Activated CD8-positive, alpha-beta memory T cell treated with anti-CD3 and anti-CD28 coated beads, Interleukin-2, amount 10 ng/mL, durations not matched to agents 7 days and 5 days (primary cell): ENCODE data around the gene PPIH. TPM values are rescaled to one million over a fixed set of nuclear protein-coding genes. Genes with fewer than 3 reads are reported as not detected.
"Not testable (repeated sequence)": the region's sequence is repeated elsewhere in the genome, so short reads cannot be mapped to it uniquely, and the experiment has no call there.

Source experiments
- ATAC-seq: fragments of 150-1000 bp; cut with Tn5 transposase; one replicate; pipeline ENCODE4 v1.10.0; 2021; ENCODE audit warnings: moderate library complexity
- CTCF ChIA-PET: fragments of 350-600 bp; sonication (Branson Sonifier 250); formaldehyde crosslinking; loops from one replicate; lab custom pipeline; 2021; ENCODE audit warnings: antibody characterized with exemption; lab: Charles Lee
- DNase-seq: peaks from one replicate; pipeline ENCODE4 v3.0.0-alpha.2; 2020
- H3K27ac Mint-ChIP-seq: one replicate; pipeline ENCODE4 v1.8.0; 2021; ENCODE audit warnings: mild to moderate bottlenecking, mixed read lengths
- H3K27me3 Mint-ChIP-seq: one replicate; pipeline ENCODE4 v1.8.0; 2021; ENCODE audit warnings: mixed read lengths
- H3K36me3 Mint-ChIP-seq: one replicate; pipeline ENCODE4 v1.8.0; 2021; ENCODE audit warnings: mild to moderate bottlenecking, mixed read lengths
- H3K4me1 Mint-ChIP-seq: one replicate; pipeline ENCODE4 v1.8.0; 2021; ENCODE audit warnings: mixed read lengths
- H3K4me3 Mint-ChIP-seq: one replicate; pipeline ENCODE4 v1.8.0; 2021; ENCODE audit warnings: mild to moderate bottlenecking, moderate library complexity, mixed read lengths
- H3K9me3 Mint-ChIP-seq: one replicate; pipeline ENCODE4 v1.8.0; 2022; ENCODE audit warnings: low read depth, mixed read lengths
- total RNA-seq, 2 experiments: library from RNA; stranded (reverse); gene quantifications; one replicate each; pipeline ENCODE4 v1.2.3, GENCODE V29; 2021

PPIH gene
- total RNA-seq = 100 to 1,000 TPM in 1 of 2 experiments, 10 to 100 TPM in 1; 93.7 to 104 TPM

DNA sequence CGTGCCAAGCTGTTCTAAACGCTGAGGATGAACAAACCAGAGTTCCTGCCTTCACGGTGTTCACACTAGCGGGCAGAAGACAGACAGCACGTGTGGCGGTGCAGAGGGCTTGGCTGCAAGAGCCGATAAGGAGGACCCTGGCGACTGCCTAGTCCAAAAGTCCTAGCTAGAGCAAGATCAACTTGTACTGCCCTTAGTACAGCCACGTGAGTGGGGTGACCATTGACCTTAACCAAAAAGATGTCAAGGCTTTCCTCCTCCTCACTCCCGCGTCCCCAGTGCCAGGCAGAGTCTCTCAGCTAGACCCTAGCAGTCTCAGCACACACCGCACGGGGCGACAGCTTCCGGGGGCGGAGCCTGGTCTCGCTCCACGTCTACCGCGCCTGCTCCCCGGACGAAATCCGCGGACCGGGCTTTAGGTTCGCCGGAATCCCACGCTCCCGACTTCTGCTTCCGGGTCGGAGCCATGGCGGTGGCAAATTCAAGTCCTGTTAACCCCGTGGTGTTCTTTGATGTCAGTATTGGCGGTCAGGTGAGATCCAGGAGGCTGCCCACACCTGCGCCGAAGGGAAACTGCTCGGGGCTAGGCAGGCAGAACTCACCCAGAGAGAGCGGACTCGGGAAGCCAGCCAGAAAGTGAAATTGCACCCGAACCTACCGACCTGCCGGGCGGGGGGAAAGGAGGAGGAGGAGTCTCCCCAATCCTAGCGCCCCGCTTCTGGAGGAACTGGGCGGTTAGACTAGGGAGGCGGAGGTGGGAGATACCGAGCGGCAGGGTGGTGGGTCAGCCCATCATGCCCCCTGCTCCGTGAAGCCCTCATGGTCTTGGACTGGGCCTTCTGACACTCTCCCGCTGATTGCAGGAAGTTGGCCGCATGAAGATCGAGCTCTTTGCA lies at the start of gene PPIH:
Gene PPIH, plus strand, starts transcription at position 443 of the 896 bp plus-strand sequence. Its CDS starts 24 bp downstream, at position 467.
- CTCF ChIA-PET = interaction anchor here (0.9 to 2.5 kb wide), 6 partner anchors 21 to 108 kb away, joined by 3 to 9 read pairs (median 7); partner anchors contain the start of genes C1orf50, P3H1 and YBX1
- H3K27me3 Mint-ChIP-seq = no peaks in the 10 kb centered on the region
- no peaks in the 10 kb centered on the region for H3K9me3 Mint-ChIP-seq
- H3K4me1 Mint-ChIP-seq = peaks cover 45% of the 10 kb centered on the region
- DNase-seq (peak; percentile 97), ATAC-seq (peak; percentile 98)
- peaks cover 22% of the 10 kb centered on the region for H3K36me3 Mint-ChIP-seq
- peak within 1 kb of the TSS; percentile 93 for H3K4me3 Mint-ChIP-seq
- H3K27ac Mint-ChIP-seq = peak within 1 kb of the TSS; percentile 98

GRCh38 chr1:42613803-42614131 lies 44.5 kb upstream of the PPIH start:
- no peak for DNase-seq
- no peaks in the 10 kb centered on the region for H3K27me3 Mint-ChIP-seq
- CTCF ChIA-PET = no interaction called here
- ATAC-seq = no peak
- peaks cover 1% of the 10 kb centered on the region for H3K36me3 Mint-ChIP-seq
- H3K4me3 Mint-ChIP-seq = no peak overlapping the region
- H3K4me1 Mint-ChIP-seq = peaks cover 5% of the 10 kb centered on the region
- H3K9me3 Mint-ChIP-seq = no peaks in the 10 kb centered on the region
- H3K27ac Mint-ChIP-seq = no peak overlapping the region

- Mint-ChIP-seq H3K27ac (no peak overlapping the region), H3K4me3 (no peak overlapping the region), H3K36me3 (peaks cover 1% of the 10 kb centered on the region), H3K9me3 (no peaks in the 10 kb centered on the region), H3K4me1 (peaks cover 5% of the 10 kb centered on the region), H3K27me3 (peaks cover 2% of the 10 kb centered on the region)
- ATAC-seq = no peak
- DNase-seq = no peak
- CTCF ChIA-PET = no interaction called here
Measured at GRCh38 chr1:42618866-42619265, 39.4 kb upstream of the PPIH start.

DNA sequence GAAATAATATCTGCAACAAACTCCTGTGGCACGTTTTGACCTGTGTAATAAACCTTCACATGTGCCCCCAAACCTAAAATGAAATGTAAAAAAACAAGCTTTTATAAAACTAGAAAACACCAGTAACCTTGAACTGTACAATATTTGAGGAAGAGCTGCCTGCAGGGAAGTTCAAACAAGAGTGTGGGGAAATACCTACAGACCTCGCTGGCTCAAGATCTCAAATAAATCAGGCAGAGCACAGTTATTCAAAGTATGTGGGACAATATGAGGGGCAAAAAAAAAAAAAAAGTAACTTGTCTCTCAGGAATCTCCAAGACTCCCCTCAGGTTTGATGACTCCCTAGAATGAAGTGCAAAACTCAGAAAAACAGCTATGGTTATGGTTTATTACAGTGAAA lies 37.9 kb upstream of the PPIH start:
- Mint-ChIP-seq H3K4me3 (no peak overlapping the region), H3K27ac (no peak overlapping the region), H3K27me3 (peaks cover 13% of the 10 kb centered on the region), H3K4me1 (peaks cover 5% of the 10 kb centered on the region), H3K9me3 (no peaks in the 10 kb centered on the region), H3K36me3 (no peaks in the 10 kb centered on the region)
- no peak for DNase-seq
- CTCF ChIA-PET = no interaction called here
- ATAC-seq = no peak

DNA sequence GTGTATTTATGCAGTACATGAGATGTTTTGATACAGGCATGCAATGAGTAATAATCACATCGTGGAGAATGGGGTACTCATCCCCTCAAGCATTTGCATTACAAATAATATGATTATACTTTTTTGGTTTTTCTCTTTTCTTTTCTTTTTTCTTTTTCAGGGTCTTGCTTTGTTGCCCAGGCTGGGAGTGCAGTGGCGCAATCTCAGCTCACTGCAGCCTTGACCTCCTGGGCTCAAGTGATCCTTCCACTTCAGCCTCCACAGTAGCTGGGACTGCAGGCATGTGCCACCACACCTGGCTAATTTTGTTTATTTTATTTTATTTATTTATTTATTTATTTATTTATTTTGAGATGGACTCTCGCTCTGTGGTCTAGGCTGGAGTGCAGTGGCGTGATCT lies 37.0 kb upstream of the PPIH start:
- H3K36me3 Mint-ChIP-seq, CTCF ChIA-PET, H3K9me3 Mint-ChIP-seq, H3K4me1 Mint-ChIP-seq, ATAC-seq, H3K4me3 Mint-ChIP-seq, DNase-seq, H3K27ac Mint-ChIP-seq: not testable (repeated sequence)
- peaks cover 15% of the 10 kb centered on the region for H3K27me3 Mint-ChIP-seq

DNA sequence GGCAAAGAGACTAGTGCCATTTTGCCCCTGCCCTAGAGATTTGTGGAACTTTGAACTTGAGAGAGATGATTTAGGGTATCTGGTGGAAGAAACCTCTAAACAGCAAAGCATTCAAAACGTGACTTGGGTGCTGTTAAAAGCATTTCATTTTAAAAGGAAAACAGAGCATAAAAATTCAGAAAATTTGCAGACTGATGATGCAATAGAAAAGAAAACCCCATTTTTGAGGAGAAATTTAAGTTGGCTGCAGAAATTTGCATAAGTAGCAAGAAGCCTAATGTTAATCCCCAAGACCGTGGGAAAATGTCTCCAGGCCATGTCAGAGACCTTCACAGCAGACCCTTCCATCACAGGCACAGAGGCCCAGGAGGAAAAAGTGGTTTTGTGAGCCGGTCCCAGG lies 31.0 kb upstream of the PPIH start:
- H3K4me3 Mint-ChIP-seq, ATAC-seq, H3K27ac Mint-ChIP-seq, CTCF ChIA-PET, H3K4me1 Mint-ChIP-seq, H3K36me3 Mint-ChIP-seq, DNase-seq, H3K9me3 Mint-ChIP-seq: not testable (repeated sequence)
- H3K27me3 Mint-ChIP-seq = peaks cover 19% of the 10 kb centered on the region

- Mint-ChIP-seq H3K9me3 (no peaks in the 10 kb centered on the region), H3K4me1 (no peaks in the 10 kb centered on the region), H3K27me3 (no peaks in the 10 kb centered on the region), H3K36me3 (no peaks in the 10 kb centered on the region), H3K4me3 (no peak overlapping the region), H3K27ac (no peak overlapping the region)
- CTCF ChIA-PET = no interaction called here
- ATAC-seq = no peak
- DNase-seq = no peak
Measured at GRCh38 chr1:42639116-42639515, 19.1 kb upstream of the PPIH start.

- CTCF ChIA-PET = no interaction called here
- H3K36me3 Mint-ChIP-seq = peaks cover 5% of the 10 kb centered on the region
- H3K27me3 Mint-ChIP-seq = peaks cover 2% of the 10 kb centered on the region
- H3K9me3 Mint-ChIP-seq = peaks cover 2% of the 10 kb centered on the region
- ATAC-seq = no peak
- H3K4me3 Mint-ChIP-seq = no peak overlapping the region
- DNase-seq = no peak
- H3K4me1 Mint-ChIP-seq = no peaks in the 10 kb centered on the region
- H3K27ac Mint-ChIP-seq = no peak overlapping the region
Measured at GRCh38 chr1:42646056-42646455, 12.2 kb upstream of the PPIH start.

- H3K4me1 Mint-ChIP-seq = peaks cover 41% of the 10 kb centered on the region
- ATAC-seq (no peak), DNase-seq (no peak)
- no peaks in the 10 kb centered on the region for H3K9me3 Mint-ChIP-seq
- no peaks in the 10 kb centered on the region for H3K27me3 Mint-ChIP-seq
- peak overlapping the region; percentile 98 for H3K27ac Mint-ChIP-seq
- H3K4me3 Mint-ChIP-seq = peak overlapping the region; percentile 93
- CTCF ChIA-PET = interaction anchor here (1.2 to 2.5 kb wide), 4 partner anchors 22 to 109 kb away, joined by 3 to 8 read pairs (median 5); partner anchors contain the start of genes C1orf50 and P3H1
- H3K36me3 Mint-ChIP-seq = peaks cover 21% of the 10 kb centered on the region
Measured at GRCh38 chr1:42657201-42657600, 1.0 kb upstream of the PPIH start.

DNA sequence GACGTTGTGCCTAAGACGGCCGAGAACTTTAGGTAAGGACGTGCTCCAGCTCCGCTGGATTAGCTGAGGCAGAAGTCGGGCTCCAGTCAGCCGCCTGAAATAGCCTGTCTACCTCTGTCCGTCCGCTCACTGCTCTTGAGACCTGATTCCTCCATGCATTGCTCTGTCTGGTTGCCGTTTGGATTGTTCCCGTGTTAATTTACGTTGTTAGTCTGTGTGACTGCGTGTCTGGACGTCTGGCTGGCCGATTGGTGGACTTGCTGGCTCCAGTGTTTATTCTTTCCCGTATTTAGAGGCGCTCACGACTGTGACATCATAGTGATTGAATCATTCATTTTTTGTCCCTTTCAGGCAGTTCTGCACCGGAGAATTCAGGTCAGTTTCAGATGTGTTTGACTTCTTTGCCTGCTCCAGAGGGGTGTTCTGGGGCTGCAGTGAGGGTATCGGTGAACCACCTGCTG lies 684 bp downstream of the PPIH start:
- H3K9me3 Mint-ChIP-seq = no peaks in the 10 kb centered on the region
- H3K4me1 Mint-ChIP-seq = peaks cover 48% of the 10 kb centered on the region

DNA sequence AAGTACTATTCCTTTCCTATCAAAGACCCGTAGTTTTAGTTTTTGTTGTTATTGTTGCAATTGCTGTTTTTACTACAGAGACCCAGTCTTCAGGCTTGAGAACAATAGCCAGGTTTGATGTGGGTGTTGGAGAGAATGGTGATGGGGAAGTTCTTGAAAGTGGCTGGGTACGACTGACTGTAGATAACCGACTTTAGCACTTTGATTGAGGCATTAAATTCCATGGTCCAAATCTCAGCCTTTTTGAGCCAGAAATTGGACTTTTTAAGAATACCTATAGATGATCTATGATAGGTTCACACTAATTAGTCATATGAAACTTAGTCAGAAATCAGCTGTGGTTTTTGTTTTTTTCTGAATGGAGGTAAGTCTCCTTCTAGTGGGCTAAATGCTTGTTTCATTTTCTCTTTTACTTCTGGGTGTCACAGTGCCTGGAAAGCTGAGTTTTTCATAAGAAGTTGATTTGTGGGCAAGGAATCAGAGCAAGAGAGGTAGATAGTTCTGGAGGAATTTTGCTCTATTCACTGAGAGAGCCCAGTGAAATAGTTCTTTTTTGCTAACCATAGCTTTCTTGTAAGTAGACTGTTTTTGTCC lies 2.8 kb downstream of the PPIH start:
- Mint-ChIP-seq H3K27me3 (no peaks in the 10 kb centered on the region), H3K36me3 (peaks cover 42% of the 10 kb centered on the region), H3K4me3 (peak overlapping the region; percentile 71), H3K9me3 (no peaks in the 10 kb centered on the region), H3K4me1 (peaks cover 48% of the 10 kb centered on the region), H3K27ac (peak overlapping the region; percentile 94)
- DNase-seq (no peak), ATAC-seq (peak; percentile 42)
- CTCF ChIA-PET = interaction anchor here (0.9 to 1.4 kb wide), 2 partner anchors 11 to 86 kb away, joined by 3 to 4 read pairs; no protein-coding TSS in a partner anchor

More for the DNA sequence above, 684 bp downstream of the PPIH start:
- ATAC-seq = no peak
- H3K27me3 Mint-ChIP-seq = no peaks in the 10 kb centered on the region
- H3K4me3 Mint-ChIP-seq = peak overlapping the region; percentile 93
- no peak for DNase-seq
- H3K27ac Mint-ChIP-seq = peak overlapping the region; percentile 98
- peaks cover 26% of the 10 kb centered on the region for H3K36me3 Mint-ChIP-seq
- CTCF ChIA-PET = interaction anchor here (0.9 to 2.5 kb wide), 5 partner anchors 20 to 108 kb away, joined by 3 to 9 read pairs (median 8); partner anchors contain the start of genes C1orf50, P3H1 and YBX1

DNA sequence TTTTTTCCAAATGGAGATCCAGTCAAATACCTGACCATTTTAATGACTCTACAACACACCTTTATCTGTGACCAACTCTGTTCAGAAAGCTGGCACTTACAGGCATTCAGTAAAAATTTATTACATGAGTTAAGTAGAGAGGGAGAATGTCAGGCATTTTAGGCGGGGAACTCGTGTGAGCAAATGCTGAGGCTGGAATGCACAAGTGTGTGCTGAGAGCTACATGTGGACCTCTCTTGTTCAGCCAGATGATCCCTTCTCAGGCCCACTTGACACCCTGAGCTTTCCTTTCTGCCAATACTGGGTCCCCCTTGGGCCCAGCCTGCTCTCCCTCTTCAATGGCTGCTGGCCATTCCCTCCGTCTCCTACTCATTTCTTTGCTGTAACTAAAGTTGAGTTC lies 11.7 kb downstream of the PPIH start:
- H3K27me3 Mint-ChIP-seq = no peaks in the 10 kb centered on the region
- no peak overlapping the region for H3K27ac Mint-ChIP-seq
- peaks cover 47% of the 10 kb centered on the region for H3K36me3 Mint-ChIP-seq
- DNase-seq (no peak), ATAC-seq (no peak)
- no peaks in the 10 kb centered on the region for H3K9me3 Mint-ChIP-seq
- CTCF ChIA-PET = interaction anchor here (0.9 kb wide), 1 partner anchor 12 kb away, joined by 3 read pairs; the partner anchor contains the start of gene YBX1
- H3K4me1 Mint-ChIP-seq = peaks cover 2% of the 10 kb centered on the region
- no peak overlapping the region for H3K4me3 Mint-ChIP-seq

GRCh38 chr1:42670425-42670824 lies 12.2 kb downstream of the PPIH start:
- H3K36me3 Mint-ChIP-seq = peaks cover 47% of the 10 kb centered on the region
- no peaks in the 10 kb centered on the region for H3K9me3 Mint-ChIP-seq
- H3K27ac Mint-ChIP-seq = no peak overlapping the region
- DNase-seq = no peak
- CTCF ChIA-PET = no interaction called here
- no peaks in the 10 kb centered on the region for H3K27me3 Mint-ChIP-seq
- peaks cover 2% of the 10 kb centered on the region for H3K4me1 Mint-ChIP-seq
- ATAC-seq = no peak
- no peak overlapping the region for H3K4me3 Mint-ChIP-seq
